Upper lobe of right lung (tissue), 1 donor: ENCODE results near the gene CSRNP2. TPM values are rescaled to one million over a fixed set of nuclear protein-coding genes. Genes with fewer than 3 reads are reported as not detected.

Source experiments
- ATAC-seq: fragments of 200-7000 bp; cut with Tn5 transposase; one replicate; pipeline ENCODE4 v1.9.1; 2020; ENCODE audit warnings: mild to moderate bottlenecking, moderate library complexity
- DNase-seq: peaks from one replicate; pipeline ENCODE4 v3.0.0-alpha.2; 2020
- H3K27ac ChIP-seq: fragments of 200-600 bp; one replicate; pipeline ENCODE4 v1.8.0; 2022
- H3K27me3 ChIP-seq: fragments of 200-600 bp; one replicate; pipeline ENCODE4 v1.8.0; 2022; ENCODE audit warnings: mild to moderate bottlenecking
- H3K36me3 ChIP-seq: fragments of 200-600 bp; one replicate; pipeline ENCODE4 v1.8.0; 2022
- H3K4me1 ChIP-seq: fragments of 200-600 bp; one replicate; pipeline ENCODE4 v1.8.0; 2022
- H3K4me3 ChIP-seq: fragments of 200-600 bp; one replicate; pipeline ENCODE4 v1.8.0; 2022; ENCODE audit warnings: mild to moderate bottlenecking
- H3K9me3 ChIP-seq: fragments of 200-600 bp; one replicate; pipeline ENCODE4 v1.8.0; 2022
- CTCF ChIP-seq: fragments of 200-600 bp; IDR thresholded peaks from one replicate; pipeline ENCODE4 v1.8.0; 2022; ENCODE audit warnings: antibody characterized with exemption
- intact Hi-C: fragments of 100-400 bp; cut with DNase I; formaldehyde crosslinking; loops from one replicate; pipeline ENCODE4 v1.11.0; 2022
- total RNA-seq: library from RNA; stranded (reverse); fragmentation: NEBNext Ultra II Directional; extraction: Animal tissue kit (Norgen Biotek cat#: 25700); gene quantifications from one replicate; pipeline ENCODE4 v1.2.1, GENCODE V29; 2021
- donor health status: DM: no; HTN: yes; CAD: no; lungs with severe emphysema.

CSRNP2 gene
- total RNA-seq, 1 donor from 2014 or later = 34.5 TPM

- no peak for ATAC-seq
- H3K9me3 ChIP-seq = no peaks in the 10 kb centered on the region
- no peaks in the 10 kb centered on the region for H3K36me3 ChIP-seq
- DNase-seq = no peak
- peak overlapping the region; percentile 92 for H3K27ac ChIP-seq
- H3K4me3 ChIP-seq = peak overlapping the region; percentile 95
- H3K27me3 ChIP-seq = no peaks in the 10 kb centered on the region
- no peak for TF ChIP-seq CTCF
- peaks cover 36% of the 10 kb centered on the region for H3K4me1 ChIP-seq
- intact Hi-C loops = no loop called here
Observed at GRCh38 chr12:51025338-51025835, 58.0 kb downstream of the CSRNP2 start.

- TF ChIP-seq CTCF = no peak
- Histone ChIP-seq H3K36me3 (no peaks in the 10 kb centered on the region), H3K4me1 (peaks cover 39% of the 10 kb centered on the region), H3K4me3 (peak overlapping the region; percentile 95), H3K27ac (peak overlapping the region; percentile 92), H3K9me3 (no peaks in the 10 kb centered on the region), H3K27me3 (no peaks in the 10 kb centered on the region)
- intact Hi-C loops = no loop called here
- no peak for ATAC-seq
- no peak for DNase-seq
Observed at GRCh38 chr12:51023625-51024382, 59.6 kb downstream of the CSRNP2 start.

- Histone ChIP-seq H3K4me1 (peaks cover 47% of the 10 kb centered on the region), H3K4me3 (no peak overlapping the region), H3K27me3 (no peaks in the 10 kb centered on the region), H3K27ac (peak overlapping the region; percentile 2), H3K9me3 (no peaks in the 10 kb centered on the region), H3K36me3 (no peaks in the 10 kb centered on the region)
- TF ChIP-seq CTCF = no peak
- ATAC-seq = no peak
- DNase-seq = no peak
- intact Hi-C loops = no loop called here
Observed at GRCh38 chr12:51021694-51022093, 61.7 kb downstream of the CSRNP2 start.

GRCh38 chr12:51020448-51021182 lies 62.8 kb downstream of the CSRNP2 start:
- no peak for TF ChIP-seq CTCF
- DNase-seq = no peak
- intact Hi-C loops = no loop called here
- Histone ChIP-seq H3K4me3 (no peak overlapping the region), H3K9me3 (no peaks in the 10 kb centered on the region), H3K4me1 (peaks cover 45% of the 10 kb centered on the region), H3K36me3 (no peaks in the 10 kb centered on the region), H3K27me3 (no peaks in the 10 kb centered on the region), H3K27ac (no peak overlapping the region)
- ATAC-seq = no peak

GRCh38 chr12:51019927-51020326 lies 63.5 kb downstream of the CSRNP2 start:
- no peaks in the 10 kb centered on the region for H3K27me3 ChIP-seq
- peaks cover 41% of the 10 kb centered on the region for H3K4me1 ChIP-seq
- intact Hi-C loops = no loop called here
- H3K9me3 ChIP-seq = no peaks in the 10 kb centered on the region
- ATAC-seq = no peak
- TF ChIP-seq CTCF = no peak
- H3K27ac ChIP-seq = no peak overlapping the region
- H3K36me3 ChIP-seq = no peaks in the 10 kb centered on the region
- H3K4me3 ChIP-seq = no peak overlapping the region
- no peak for DNase-seq
